Measurements from ENCODE around the gene DHX16.
"Not testable (repeated sequence)": the region's sequence is repeated elsewhere in the genome, so short reads cannot be mapped to it uniquely, and the experiment has no call there.

Gene DHX16

DNA sequence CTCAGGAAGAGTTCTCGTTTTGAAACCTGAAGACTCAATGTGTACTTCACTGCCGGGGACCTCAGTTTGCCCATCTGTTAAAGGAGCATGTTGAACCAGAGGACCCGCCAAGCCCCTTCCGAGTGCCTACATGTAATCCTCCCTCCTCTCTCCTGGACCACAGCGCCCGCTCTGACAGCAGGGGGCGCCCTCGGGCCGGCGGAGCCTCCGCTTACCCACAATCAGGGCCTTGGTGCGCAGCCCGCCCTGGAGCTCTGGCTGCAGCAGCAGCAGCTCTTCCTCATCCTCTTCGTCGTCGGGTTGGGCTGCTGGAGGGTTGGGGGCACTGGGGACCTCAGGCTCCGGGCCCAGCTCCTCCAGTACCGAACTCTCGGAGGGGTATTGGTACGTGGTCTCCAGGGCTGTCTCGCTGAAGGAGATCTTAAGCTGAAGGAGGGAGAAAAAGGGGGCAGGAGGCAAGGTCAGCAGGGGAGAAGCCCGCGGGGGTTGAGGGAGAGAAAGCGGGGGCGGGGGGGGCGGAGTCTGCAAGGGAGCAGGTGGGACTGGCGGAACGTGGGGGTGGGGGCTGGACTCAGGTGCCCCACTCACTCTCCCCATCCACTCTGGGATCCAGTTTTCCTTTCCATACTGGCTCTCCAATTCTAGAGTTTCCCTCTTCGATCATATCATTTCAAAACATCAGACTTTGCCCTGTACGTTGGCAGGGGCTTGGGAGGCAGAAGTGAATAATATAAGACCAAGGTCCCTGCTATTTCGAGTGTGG lies 6.3 kb upstream of the DHX16 start:
- DNase-seq (ENCODE audit: low spot score): peak; percentile 88

- no peak for DNase-seq (ENCODE audit: low spot score)
Measured at GRCh38 chr6:30676660-30677285, 4.0 kb upstream of the DHX16 start.

DNA sequence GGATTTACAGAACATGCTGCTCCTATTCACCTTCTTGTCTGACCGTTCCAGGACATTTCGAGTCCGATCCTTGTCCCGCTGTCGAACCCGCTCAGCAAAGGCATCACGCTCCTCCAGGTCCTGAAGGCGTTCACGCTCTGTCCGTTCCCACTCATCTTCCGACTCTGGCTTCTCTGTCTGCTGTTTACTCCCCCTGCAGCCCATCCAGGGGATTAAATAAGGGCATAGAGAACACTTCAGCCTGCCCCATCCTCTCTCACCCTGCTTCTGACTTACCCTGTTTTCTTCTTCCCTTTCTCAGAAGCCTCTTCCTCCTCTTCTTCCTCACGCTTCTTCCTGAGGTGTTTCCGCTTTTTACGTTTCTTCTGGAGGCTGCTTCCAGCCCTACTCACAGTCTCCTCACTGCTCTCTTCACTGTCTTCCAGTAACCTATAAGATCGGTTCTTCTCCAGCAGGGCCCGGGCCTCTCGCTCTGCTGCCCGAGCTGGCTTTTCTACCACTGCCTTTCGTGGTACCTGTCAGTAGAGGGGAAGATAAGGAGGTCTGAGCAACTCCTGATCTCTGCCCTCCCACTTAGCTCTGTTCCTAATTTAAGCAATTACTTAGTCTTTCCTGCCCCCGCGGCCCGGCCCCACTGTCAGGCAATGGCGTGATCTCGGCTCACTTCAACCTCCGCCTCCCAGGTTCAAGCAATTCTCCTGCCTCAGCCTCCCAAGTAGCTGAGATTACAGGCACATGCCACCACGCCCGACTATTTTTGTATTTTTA lies 1.9 kb downstream of the DHX16 start:
- no peak for DNase-seq (ENCODE audit: low spot score)

GRCh38 chr6:30666300-30666699 lies 6.5 kb downstream of the DHX16 start:
- not testable (repeated sequence) for DNase-seq (ENCODE audit: low spot score)

DNA sequence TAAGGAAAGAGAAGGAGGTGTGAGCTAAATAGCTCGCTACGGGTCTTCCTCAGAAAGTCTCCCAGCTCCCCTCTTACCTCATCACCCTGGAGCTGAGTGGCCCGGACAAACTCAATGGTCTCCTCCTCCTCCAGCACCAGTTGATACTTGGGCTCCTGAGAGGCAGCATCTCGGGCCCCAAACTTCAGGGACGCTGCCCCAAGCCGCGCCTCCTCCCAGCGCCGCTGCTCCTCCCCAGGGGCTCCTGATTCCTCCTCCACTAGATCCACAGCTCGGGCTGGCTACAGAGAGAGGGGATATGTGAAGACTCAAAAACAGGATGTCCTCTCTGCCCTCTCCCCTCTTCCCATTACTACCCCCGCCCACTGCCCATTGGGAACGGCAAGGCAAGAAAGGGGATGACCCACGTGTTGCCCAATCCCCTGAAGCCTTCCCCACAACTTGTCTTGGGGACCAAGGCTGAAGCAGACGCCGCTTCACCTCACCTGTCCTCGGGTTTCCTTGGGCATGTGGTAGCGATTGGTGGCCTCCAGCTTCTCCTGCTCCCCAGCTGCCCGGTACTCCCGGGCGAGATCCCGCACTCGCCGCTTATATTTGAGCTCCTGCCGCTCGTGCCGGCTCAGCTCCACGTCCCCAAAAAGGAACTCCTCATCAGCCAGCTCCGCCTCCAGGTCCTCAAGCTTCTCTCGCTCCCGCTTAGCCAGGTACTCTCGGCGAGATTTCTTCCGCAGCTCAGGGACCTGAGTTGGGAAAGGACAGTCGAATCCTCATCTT lies 7.6 kb downstream of the DHX16 start:
- no peak for DNase-seq (ENCODE audit: low spot score)

DNA sequence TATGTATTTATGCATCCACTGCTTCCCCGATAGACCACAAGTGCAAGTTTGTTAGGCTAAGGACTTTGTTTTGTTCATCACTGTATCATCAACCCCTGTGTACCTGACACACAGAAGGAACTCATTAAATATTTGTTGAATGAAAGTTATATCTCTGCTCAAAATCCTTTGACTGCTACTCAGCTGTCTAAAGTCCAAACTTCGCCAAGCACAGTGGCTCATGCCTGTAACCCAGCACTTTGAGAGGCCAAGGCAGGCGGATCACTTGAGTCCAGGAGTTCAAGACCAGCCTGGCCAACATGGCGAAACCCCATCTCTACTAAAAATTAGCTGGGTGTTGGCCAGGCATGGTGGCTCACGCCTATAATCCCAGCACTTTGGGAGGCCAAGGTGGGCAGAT lies 14.9 kb downstream of the DHX16 start:
- not testable (repeated sequence) for DNase-seq (ENCODE audit: low spot score)

DNA sequence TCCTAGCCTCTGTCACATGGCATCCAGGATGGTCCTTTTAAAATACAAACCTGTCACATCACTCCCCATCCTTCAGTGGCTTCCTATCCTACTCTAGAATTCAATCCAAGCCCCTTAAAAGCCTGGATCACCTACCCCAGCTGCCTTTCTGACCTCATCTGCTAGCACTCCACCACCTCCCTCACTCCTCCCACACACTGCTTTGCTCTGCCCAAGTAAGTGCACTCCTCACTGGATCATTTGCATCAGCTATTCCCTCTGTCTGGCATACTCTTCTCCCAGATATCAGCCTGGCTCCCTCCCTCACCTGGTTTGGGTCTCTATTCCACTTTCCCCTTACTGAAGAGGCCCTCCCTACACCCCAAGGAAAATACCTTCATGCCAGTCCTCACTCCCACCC lies 15.4 kb downstream of the DHX16 start:
- DNase-seq (ENCODE audit: low spot score): no peak

DNA sequence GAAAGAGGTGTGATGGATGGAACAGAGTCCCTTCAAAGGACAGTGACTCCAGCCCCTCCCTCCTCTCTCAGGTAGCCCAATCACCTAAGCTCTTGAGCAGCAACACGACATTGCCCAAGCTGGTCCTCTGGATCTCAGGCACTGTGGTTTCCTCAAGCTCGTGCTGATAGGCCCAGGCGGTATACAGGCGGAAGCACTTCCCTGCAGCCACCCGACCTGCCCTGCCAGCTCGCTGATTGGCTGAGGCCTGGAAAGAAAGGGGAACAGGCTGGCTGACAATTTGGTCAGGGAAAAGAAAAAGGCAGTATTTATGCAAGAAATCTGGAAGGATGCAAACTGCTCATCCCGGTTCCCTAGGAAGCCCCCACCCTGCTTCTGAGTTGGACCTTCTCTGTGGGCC lies 16.3 kb downstream of the DHX16 start:
- DNase-seq (ENCODE audit: low spot score): no peak

GRCh38 chr6:30655743-30656094 lies 17.1 kb downstream of the DHX16 start:
- no peak for DNase-seq (ENCODE audit: low spot score)

DNA sequence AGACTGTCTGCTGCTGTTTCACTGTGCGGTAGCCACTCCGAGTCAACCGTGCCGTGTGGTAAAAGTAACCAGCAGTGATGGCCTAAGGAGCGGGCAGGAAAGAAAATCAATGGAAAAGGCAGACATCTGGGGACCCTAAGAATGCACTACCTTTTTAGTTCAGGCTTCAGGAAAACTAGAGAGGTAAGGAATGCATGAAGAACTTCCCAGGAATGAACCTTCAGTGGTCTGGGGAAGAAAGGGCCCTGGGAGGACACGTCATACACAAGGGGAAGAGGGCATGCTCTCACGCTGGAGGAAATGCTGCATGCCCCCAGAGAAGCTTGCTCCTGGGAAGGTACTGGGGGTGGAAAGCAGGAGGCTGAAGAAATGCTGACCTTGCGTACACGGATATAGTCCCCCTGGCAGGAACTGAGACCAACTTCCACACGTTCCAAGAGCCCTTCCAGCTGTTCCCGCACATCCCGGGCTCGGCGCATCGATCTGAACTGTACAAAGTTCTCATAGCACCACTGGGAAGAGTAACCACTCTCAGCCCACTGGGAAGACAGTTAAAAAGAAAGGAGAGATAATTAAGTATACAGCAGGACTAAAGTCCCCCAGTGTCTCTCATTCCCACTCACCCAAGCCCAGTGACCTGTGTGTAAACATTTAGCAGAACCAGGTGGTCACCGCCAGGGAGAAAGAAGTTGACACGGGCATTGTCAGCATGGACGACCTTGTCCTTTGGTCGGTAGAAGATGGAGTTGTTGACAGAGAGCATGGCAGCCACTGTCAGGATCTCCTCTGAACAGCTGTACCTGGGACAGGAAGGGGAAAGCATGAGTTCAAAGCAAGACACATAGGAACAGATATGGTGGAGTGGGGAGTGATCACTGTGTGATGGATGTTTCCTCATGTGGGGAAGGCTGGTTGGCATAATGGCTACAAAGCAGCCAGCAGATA lies 17.7 kb downstream of the DHX16 start:
- DNase-seq (ENCODE audit: low spot score): no peak

- DNase-seq (ENCODE audit: low spot score): no peak
Measured at GRCh38 chr6:30651143-30651542, 21.7 kb downstream of the DHX16 start.

- DNase-seq (ENCODE audit: low spot score): peak; percentile 95
Measured at GRCh38 chr6:30647242-30648116, 25.3 kb downstream of the DHX16 start.

- peak; percentile 97 for DNase-seq (ENCODE audit: low spot score)
Measured at GRCh38 chr6:30646450-30647241, 26.2 kb downstream of the DHX16 start, which contains the start of gene C6orf136. TSS of gene C6orf136 (plus strand) at chr6:30647133. CDS start at chr6:30647232, 99 bp downstream.

DNA sequence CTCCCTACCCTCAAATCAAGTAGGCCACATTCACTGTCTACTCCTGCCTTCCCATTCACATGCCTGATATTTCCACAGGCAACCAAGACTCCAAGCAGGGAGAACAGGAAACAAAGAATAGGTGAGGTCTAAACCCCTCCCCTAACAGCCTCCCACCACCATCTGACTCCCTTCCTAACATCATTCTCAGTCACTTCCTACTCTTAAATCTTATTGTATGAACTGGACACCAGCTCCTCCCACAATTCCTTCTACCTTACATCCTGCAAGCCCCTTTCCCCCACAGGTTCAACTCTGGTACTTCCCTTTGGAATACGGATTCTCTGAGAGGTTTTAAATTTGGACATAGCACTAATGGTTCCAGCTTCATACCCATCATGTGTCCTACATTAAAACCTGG lies 26.8 kb downstream of the DHX16 start:
- no peak for DNase-seq (ENCODE audit: low spot score)

DNA sequence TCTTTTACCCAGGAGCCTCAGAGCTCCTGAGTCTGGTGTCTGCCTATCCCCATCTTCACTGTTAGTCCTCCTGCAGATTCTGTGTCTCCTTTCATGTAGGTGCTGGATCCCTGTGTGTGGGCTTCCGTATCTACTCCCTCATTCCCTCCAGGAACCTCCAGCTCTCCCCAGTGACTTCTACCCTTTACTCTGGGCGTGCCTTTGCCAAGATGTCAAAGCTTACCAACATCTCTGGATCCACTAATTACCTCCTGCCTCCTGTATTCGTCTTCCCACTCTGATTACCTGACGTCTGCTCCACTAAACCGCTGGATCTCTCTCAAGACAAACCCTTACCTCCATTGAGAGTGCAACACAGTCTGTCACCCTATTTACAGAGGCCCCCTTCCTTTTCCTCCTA lies 28.0 kb downstream of the DHX16 start:
- DNase-seq (ENCODE audit: low spot score): no peak

GRCh38 chr6:30643656-30644055 lies 29.1 kb downstream of the DHX16 start:
- DNase-seq (ENCODE audit: low spot score): no peak

DNA sequence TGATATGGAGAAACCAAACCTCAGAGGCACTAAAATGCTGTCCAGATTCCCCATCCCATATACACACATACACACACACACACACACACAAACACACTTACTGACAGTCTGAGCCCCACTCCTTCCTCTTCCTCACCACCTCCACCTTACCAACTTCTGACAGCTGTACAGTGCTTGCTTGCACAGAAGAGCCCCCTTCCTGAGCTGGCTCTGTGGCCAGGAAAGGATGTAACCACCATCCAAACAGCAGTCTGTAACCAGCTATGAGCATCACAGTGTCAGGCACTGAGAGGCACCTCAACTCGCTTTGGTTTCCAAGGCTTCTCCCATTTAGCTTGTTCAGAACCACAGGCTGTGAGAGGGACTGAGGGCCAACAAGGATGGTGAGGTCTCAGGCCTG lies 31.8 kb downstream of the DHX16 start:
- no peak for DNase-seq (ENCODE audit: low spot score)

DNA sequence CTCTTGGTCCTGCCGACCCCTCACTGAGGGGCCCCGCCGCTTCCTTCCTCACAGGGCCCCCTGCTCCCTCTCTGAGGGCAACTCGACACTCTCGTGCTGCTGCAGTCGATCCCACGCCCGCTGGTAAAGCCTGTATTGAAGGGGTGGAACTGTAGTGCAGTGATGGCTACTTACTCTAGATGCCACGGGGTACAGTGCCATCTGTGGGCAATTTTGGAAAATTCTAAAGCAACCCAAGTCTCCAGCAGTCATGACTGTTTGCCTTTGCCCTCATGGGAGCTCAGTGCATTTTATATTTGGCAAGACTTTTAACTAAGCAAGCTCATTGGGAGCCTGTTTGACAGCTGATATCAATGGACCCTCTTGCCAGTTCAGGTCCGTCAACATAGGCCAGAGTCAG lies 32.3 kb downstream of the DHX16 start:
- DNase-seq (ENCODE audit: low spot score): no peak

DNA sequence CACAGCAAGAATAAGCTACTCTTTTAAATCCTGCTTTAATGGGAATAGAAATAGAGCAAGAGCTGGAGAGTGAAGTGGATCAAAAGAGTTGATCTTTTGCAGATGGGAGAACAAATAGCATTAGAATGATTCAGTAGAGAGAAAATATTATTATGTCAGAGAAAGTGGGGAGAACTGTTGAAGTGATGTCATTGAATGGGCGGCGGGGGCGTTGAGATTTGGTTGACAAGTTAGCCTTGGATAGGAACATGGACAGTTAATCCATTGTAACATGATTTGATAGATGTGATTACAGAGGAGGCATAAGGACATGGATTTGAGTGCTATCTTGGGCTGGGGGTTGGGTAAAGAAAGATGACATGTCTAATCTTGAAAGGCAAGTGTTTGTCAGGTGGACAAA lies 37.0 kb downstream of the DHX16 start:
- DNase-seq (ENCODE audit: low spot score): no peak

Data from iPS-NIHi11 (cell line).